ENCODE measurements around the gene C19orf44. TPM values are rescaled to one million over a fixed set of nuclear protein-coding genes. Genes with fewer than 3 reads are reported as not detected.

C19orf44 gene
- total RNA-seq, 1 experiment from 2014 or later: 3.4 TPM

Other genes with a start within 250 kb of the C19orf44 start
- gene KLF2, start 171.6 kb upstream of the C19orf44 start, total RNA-seq (2014; rRNA removed; shearing (Covaris generic)): 3.4 and 10.2 TPM in 2 replicates
- 9.4 and 12.3 TPM in 2 replicates for gene EPS15L1, start 24.4 kb upstream of the C19orf44 start, total RNA-seq (2014; rRNA removed; shearing (Covaris generic))
- not detected in 2 replicates for gene CALR3, start 227 bp upstream of the C19orf44 start, total RNA-seq (2014; rRNA removed; shearing (Covaris generic))
- 2.9 and 3.3 TPM in 2 replicates for gene CHERP, start 46.0 kb downstream of the C19orf44 start, total RNA-seq (2014; rRNA removed; shearing (Covaris generic))
- 29.1 TPM in 2 replicates for gene SLC35E1, start 76.0 kb downstream of the C19orf44 start, total RNA-seq (2014; rRNA removed; shearing (Covaris generic))
- 8.5 and 10.0 TPM in 2 replicates for gene MED26, start 131.8 kb downstream of the C19orf44 start, total RNA-seq (2014; rRNA removed; shearing (Covaris generic))
- gene SMIM7, start 163.8 kb downstream of the C19orf44 start, total RNA-seq (2014; rRNA removed; shearing (Covaris generic)): 132 and 134 TPM in 2 replicates
- 7.3 and 10.2 TPM in 2 replicates for gene TMEM38A, start 164.7 kb downstream of the C19orf44 start, total RNA-seq (2014; rRNA removed; shearing (Covaris generic))
- 0.09 TPM in 1 of 2 replicates, not detected in the other for gene NWD1, start 223.5 kb downstream of the C19orf44 start, total RNA-seq (2014; rRNA removed; shearing (Covaris generic))